ENCODE data around the gene PRKAG2.

PRKAG2 gene

GRCh38 chr7:151631953-151632749 is 244.8 kb downstream of the PRKAG2 start:
- FAIRE-seq: no peak

GRCh38 chr7:151631570-151631952 is 245.4 kb downstream of the PRKAG2 start:
- FAIRE-seq: no peak

GRCh38 chr7:151630851-151631569 is 245.9 kb downstream of the PRKAG2 start:
- no peak for FAIRE-seq

- no peak for FAIRE-seq
Measured at GRCh38 chr7:151630358-151630757, 246.6 kb downstream of the PRKAG2 start.

- no peak for FAIRE-seq
Measured at GRCh38 chr7:151629713-151630272, 247.1 kb downstream of the PRKAG2 start.

GRCh38 chr7:151628846-151629604 is 247.9 kb downstream of the PRKAG2 start:
- FAIRE-seq: no peak

GRCh38 chr7:151626422-151627115 is 250.3 kb downstream of the PRKAG2 start:
- FAIRE-seq: no peak

GRCh38 chr7:151625606-151626005 is 251.3 kb downstream of the PRKAG2 start:
- no peak for FAIRE-seq

- FAIRE-seq: no peak
Measured at GRCh38 chr7:151624246-151624928, 252.5 kb downstream of the PRKAG2 start.

- FAIRE-seq: no peak
Measured at GRCh38 chr7:151623766-151624165, 253.1 kb downstream of the PRKAG2 start.

GRCh38 chr7:151621961-151622360 is 255.0 kb downstream of the PRKAG2 start:
- FAIRE-seq: no peak

GRCh38 chr7:151616443-151617213 is 260.3 kb downstream of the PRKAG2 start:
- FAIRE-seq: no peak

- FAIRE-seq: no peak
Measured at GRCh38 chr7:151615784-151616183, 261.1 kb downstream of the PRKAG2 start.

GRCh38 chr7:151615058-151615457 is 261.9 kb downstream of the PRKAG2 start:
- FAIRE-seq: no peak

- no peak for FAIRE-seq
Measured at GRCh38 chr7:151614019-151614418, 262.9 kb downstream of the PRKAG2 start.

GRCh38 chr7:151611878-151612277 is 265.0 kb downstream of the PRKAG2 start:
- no peak for FAIRE-seq

GRCh38 chr7:151611041-151611440 is 265.9 kb downstream of the PRKAG2 start:
- FAIRE-seq: no peak

- no peak for FAIRE-seq
Measured at GRCh38 chr7:151608031-151608551, 268.8 kb downstream of the PRKAG2 start.

- FAIRE-seq: no peak
Measured at GRCh38 chr7:151607464-151607867, 269.4 kb downstream of the PRKAG2 start.

GRCh38 chr7:151603951-151604350 is 273.0 kb downstream of the PRKAG2 start:
- FAIRE-seq: no peak
